Lower lobe of right lung (tissue), 2 donors: ENCODE measurements around the gene FOXO6. TPM values are rescaled to one million over a fixed set of nuclear protein-coding genes. Genes with fewer than 3 reads are reported as not detected.

Experiments used
- ATAC-seq, 2 donors: fragments of 200-7000 bp; cut with Tn5 transposase; one replicate each; pipeline ENCODE4 v1.9.1; 2020 to 2022; ENCODE audit warnings: mild to moderate bottlenecking in 2 of 2, moderate library complexity in 2 of 2
- DNase-seq: peaks from one replicate; pipeline ENCODE4 v3.0.0-alpha.2; 2020
- H3K27ac ChIP-seq: fragments of 200-600 bp; one replicate; pipeline ENCODE4 v1.8.0; 2022
- H3K27me3 ChIP-seq: fragments of 200-600 bp; one replicate; pipeline ENCODE4 v1.8.0; 2022; ENCODE audit warnings: low read depth
- H3K36me3 ChIP-seq: fragments of 200-600 bp; one replicate; pipeline ENCODE4 v1.8.0; 2022; ENCODE audit warnings: mild to moderate bottlenecking
- H3K4me1 ChIP-seq: fragments of 200-600 bp; one replicate; pipeline ENCODE4 v1.8.0; 2022
- H3K4me3 ChIP-seq: fragments of 200-600 bp; one replicate; pipeline ENCODE4 v1.8.0; 2022; ENCODE audit warnings: mild to moderate bottlenecking
- H3K9me3 ChIP-seq: fragments of 200-600 bp; one replicate; pipeline ENCODE4 v1.8.0; 2022
- CTCF ChIP-seq: fragments of 200-600 bp; IDR thresholded peaks from one replicate; pipeline ENCODE4 v1.8.0; 2022; ENCODE audit warnings: antibody characterized with exemption, mild to moderate bottlenecking
- intact Hi-C: fragments of 100-400 bp; cut with DNase I; formaldehyde crosslinking; loops from one replicate; pipeline ENCODE4 v1.11.0; 2022
- total RNA-seq: library from RNA; stranded (reverse); fragmentation: NEBNext Ultra II Directional; extraction: Animal tissue kit (Norgen Biotek cat#: 25700); gene quantifications from one replicate; pipeline ENCODE4 v1.2.1, GENCODE V29; 2021
- donor health status: DM: no; HTN: yes; CAD: no; lungs with severe emphysema.

Gene FOXO6
- total RNA-seq, 1 donor from 2014 or later = 0.92 TPM

DNA sequence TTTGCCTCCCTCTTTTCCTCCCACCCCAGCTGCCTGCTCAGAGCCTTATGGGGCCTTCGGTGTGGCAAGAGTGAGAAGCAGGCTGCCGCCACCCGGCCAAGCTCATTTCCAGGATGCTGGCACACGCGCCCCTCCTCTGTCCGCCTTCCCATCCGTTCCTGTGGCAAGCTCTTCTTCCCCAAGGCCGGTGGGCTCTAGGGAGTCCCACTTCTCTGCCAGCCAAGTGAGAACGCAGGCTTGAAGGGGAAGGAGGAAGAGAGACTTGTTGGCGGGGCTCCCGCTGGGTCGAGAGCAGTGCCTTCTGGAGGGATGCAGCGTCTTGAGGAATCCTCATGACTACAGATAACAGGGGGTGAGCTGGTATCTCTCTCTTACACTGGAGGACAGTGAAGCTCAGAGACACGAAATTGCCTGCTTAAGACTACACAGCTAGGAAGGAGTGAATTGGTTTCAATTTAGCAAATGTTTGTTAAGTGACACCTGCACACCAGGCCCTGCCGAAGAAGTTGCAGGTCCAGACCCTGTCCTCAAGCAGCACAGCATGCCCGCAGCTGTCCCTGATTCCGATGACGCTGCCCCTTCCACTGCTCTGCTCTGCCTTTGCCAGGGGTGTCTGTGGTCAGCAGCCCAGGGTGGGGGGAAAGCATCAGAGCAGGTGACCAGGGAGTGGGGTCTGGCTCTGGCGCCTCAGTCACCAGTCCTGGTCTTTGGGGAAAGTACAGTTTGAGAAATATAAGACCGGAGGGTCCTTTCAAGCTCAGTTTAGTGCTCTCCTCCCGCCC is 40.1 kb upstream of the FOXO6 start:
- no peak for TF ChIP-seq CTCF
- Histone ChIP-seq H3K27ac (no peak overlapping the region), H3K4me3 (no peak overlapping the region), H3K4me1 (no peaks in the 10 kb centered on the region), H3K36me3 (no peaks in the 10 kb centered on the region), H3K9me3 (no peaks in the 10 kb centered on the region), H3K27me3 (no peaks in the 10 kb centered on the region)
- intact Hi-C loops = no loop called here
- ATAC-seq (no peak), DNase-seq (no peak)

- no peak for ATAC-seq
- H3K27me3 ChIP-seq = no peaks in the 10 kb centered on the region
- intact Hi-C loops = no loop called here
- no peaks in the 10 kb centered on the region for H3K9me3 ChIP-seq
- no peaks in the 10 kb centered on the region for H3K4me1 ChIP-seq
- no peaks in the 10 kb centered on the region for H3K36me3 ChIP-seq
- no peak overlapping the region for H3K4me3 ChIP-seq
- no peak overlapping the region for H3K27ac ChIP-seq
- no peak for TF ChIP-seq CTCF
- DNase-seq = no peak
Observed at GRCh38 chr1:41322101-41322661, 39.1 kb upstream of the FOXO6 start.

- DNase-seq = peak; percentile 63
- H3K36me3 ChIP-seq = no peaks in the 10 kb centered on the region
- peak; percentile 42 for TF ChIP-seq CTCF
- no peaks in the 10 kb centered on the region for H3K9me3 ChIP-seq
- no peaks in the 10 kb centered on the region for H3K4me1 ChIP-seq
- H3K27ac ChIP-seq = no peak overlapping the region
- peak; percentile 76 to 77 for ATAC-seq
- intact Hi-C loops = no loop called here
- no peaks in the 10 kb centered on the region for H3K27me3 ChIP-seq
- H3K4me3 ChIP-seq = no peak overlapping the region
Observed at GRCh38 chr1:41322835-41323234, 38.4 kb upstream of the FOXO6 start.

DNA sequence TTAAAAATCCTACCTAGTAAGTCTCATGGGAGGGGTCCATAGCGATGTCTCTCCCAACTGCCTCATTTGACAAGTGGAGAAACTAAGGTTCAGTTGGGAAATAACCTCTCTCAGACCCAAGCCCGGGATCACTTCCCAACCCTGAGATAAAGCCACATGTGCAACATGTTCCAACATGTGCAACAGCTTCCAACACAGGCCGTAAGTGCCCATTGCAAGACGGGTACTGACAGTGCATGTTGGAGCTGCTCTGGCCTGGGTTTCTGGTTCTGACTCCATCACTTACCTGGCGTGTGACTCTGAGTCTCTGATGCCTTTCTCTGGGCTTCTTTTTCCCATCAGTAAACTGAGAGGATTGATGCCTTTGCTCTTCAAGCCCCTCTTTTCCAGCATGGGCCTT is 38.0 kb upstream of the FOXO6 start:
- intact Hi-C loops = no loop called here
- Histone ChIP-seq H3K9me3 (no peaks in the 10 kb centered on the region), H3K4me3 (no peak overlapping the region), H3K27ac (no peak overlapping the region), H3K27me3 (no peaks in the 10 kb centered on the region), H3K36me3 (no peaks in the 10 kb centered on the region), H3K4me1 (no peaks in the 10 kb centered on the region)
- DNase-seq = no peak
- TF ChIP-seq CTCF = no peak
- ATAC-seq = no peak

GRCh38 chr1:41325801-41326200 is 35.4 kb upstream of the FOXO6 start:
- no peak overlapping the region for H3K27ac ChIP-seq
- no peaks in the 10 kb centered on the region for H3K27me3 ChIP-seq
- no peak overlapping the region for H3K4me3 ChIP-seq
- ATAC-seq (no peak), DNase-seq (no peak)
- TF ChIP-seq CTCF = no peak
- H3K4me1 ChIP-seq = no peaks in the 10 kb centered on the region
- no peaks in the 10 kb centered on the region for H3K36me3 ChIP-seq
- intact Hi-C loops = no loop called here
- H3K9me3 ChIP-seq = no peaks in the 10 kb centered on the region
